Occipital lobe (tissue), 2 donors: Measurements from ENCODE around the gene OLIG2. TPM values are rescaled to one million over a fixed set of nuclear protein-coding genes. Genes with fewer than 3 reads are reported as not detected.

ENCODE experiments used
- DNase-seq: peaks from one replicate; lab custom pipeline; 2025; lab: John Stamatoyannopoulos, UW
- total RNA-seq: library from RNA; depleted of rRNA; stranded (reverse); fragments of >200 nt; gene quantifications from one replicate; pipeline ENCODE4 v1.2.3, GENCODE V29; 2014

Gene OLIG2
- total RNA-seq, 1 donor from 2014 or later: 23.9 TPM

- no peak for DNase-seq
These were observed 5.7 kb upstream of the OLIG2 start for GRCh38 chr21:33019885-33020557.

DNA sequence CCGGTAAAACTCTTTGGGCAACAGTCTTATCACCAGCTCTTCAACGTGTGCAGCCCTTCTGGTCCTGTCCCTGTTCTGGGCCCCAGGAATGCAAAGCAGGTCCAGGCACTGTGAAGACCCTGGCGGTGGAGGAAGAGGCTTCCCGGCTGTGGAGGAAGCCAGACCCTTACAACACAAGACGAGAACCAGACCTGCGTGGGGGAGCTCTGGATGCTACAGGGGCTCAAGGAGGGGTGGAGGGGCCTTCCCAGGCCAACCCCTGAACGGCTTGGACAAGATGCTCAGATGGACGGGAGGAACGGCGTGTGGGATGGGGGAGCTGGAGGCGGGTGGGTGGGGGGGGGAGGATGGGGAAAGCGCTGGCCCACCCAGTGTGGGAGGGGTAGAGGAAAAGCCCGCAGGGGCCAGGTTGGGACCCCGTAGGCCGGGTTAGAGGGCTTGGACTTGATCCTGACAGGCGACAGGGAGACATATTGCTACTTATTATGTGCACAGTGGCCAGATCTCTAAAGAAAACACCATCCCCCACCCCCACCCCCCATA is 5.1 kb upstream of the OLIG2 start:
- DNase-seq: no peak

GRCh38 chr21:33021150-33021549 is 4.6 kb upstream of the OLIG2 start:
- DNase-seq: no peak

- DNase-seq: no peak
These were observed 4.1 kb upstream of the OLIG2 start for GRCh38 chr21:33021667-33022066.

DNA sequence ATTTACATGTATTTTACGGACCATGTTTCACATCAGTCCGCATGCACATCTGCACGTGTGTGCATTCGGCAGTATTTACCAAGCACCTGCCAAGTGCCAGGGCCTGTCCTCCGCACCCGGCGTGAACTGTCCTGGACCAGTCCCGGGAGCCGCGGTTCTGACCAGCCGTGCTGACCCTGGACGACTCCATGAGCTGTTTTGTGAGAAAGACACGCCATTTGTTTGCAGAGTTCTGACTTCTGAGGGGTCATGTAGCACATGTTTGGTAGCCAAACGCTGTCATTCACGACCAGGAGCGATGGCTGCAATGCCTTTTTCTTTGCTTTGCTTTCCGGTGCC is 3.3 kb upstream of the OLIG2 start:
- no peak for DNase-seq

DNA sequence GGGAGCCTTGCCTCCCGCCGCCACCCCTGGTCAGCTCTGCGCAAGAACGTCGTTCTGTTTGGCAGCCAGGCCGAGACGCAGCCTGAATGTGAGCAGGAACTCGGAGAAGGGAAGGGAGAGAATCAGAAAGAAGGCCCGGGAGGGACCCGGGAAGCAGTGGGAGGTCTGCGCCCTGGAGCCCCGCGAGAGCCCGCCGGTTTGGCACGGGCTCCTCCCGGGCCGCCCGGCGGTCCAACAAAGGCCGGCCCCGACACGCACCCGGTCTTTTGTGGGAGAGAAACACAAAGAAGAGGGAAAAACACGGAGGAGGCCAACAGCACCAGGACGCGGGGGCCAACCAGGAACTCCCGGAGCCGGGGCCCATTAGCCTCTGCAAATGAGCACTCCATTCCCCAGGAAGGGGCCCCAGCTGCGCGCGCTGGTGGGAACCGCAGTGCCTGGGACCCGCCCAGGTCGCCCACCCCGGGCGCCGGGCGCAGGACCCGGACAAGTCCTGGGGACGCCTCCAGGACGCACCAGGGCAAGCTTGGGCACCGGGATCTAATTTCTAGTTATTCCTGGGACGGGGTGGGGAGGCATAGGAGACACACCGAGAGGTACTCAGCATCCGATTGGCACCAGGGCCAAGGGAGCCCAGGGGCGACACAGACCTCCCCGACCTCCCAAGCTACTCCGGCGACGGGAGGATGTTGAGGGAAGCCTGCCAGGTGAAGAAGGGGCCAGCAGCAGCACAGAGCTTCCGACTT is 2.7 kb upstream of the OLIG2 start:
- DNase-seq: no peak

- no peak for DNase-seq
These were observed 2.0 kb upstream of the OLIG2 start for GRCh38 chr21:33023574-33024200.

DNA sequence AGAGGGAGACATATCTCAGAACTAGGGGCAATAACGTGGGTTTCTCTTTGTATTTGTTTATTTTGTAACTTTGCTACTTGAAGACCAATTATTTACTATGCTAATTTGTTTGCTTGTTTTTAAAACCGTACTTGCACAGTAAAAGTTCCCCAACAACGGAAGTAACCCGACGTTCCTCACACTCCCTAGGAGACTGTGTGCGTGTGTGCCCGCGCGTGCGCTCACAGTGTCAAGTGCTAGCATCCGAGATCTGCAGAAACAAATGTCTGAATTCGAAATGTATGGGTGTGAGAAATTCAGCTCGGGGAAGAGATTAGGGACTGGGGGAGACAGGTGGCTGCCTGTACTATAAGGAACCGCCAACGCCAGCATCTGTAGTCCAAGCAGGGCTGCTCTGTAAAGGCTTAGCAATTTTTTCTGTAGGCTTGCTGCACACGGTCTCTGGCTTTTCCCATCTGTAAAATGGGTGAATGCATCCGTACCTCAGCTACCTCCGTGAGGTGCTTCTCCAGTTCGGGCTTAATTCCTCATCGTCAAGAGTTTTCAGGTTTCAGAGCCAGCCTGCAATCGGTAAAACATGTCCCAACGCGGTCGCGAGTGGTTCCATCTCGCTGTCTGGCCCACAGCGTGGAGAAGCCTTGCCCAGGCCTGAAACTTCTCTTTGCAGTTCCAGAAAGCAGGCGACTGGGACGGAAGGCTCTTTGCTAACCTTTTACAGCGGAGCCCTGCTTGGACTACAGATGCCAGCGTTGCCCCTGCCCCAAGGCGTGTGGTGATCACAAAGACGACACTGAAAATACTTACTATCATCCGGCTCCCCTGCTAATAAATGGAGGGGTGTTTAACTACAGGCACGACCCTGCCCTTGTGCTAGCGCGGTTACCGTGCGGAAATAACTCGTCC is 1.3 kb upstream of the OLIG2 start:
- no peak for DNase-seq

GRCh38 chr21:33025106-33025488 is 638 bp upstream of the OLIG2 start:
- DNase-seq: no peak

DNA sequence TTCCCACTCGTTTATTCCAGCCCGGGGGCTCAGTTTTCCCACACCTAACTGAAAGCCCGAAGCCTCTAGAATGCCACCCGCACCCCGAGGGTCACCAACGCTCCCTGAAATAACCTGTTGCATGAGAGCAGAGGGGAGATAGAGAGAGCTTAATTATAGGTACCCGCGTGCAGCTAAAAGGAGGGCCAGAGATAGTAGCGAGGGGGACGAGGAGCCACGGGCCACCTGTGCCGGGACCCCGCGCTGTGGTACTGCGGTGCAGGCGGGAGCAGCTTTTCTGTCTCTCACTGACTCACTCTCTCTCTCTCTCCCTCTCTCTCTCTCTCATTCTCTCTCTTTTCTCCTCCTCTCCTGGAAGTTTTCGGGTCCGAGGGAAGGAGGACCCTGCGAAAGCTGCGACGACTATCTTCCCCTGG is 716 bp downstream of the OLIG2 start:
- DNase-seq: no peak

GRCh38 chr21:33026878-33027400 is 1.2 kb downstream of the OLIG2 start:
- DNase-seq: no peak

GRCh38 chr21:33027401-33028286 is 1.9 kb downstream of the OLIG2 start:
- no peak for DNase-seq

DNA sequence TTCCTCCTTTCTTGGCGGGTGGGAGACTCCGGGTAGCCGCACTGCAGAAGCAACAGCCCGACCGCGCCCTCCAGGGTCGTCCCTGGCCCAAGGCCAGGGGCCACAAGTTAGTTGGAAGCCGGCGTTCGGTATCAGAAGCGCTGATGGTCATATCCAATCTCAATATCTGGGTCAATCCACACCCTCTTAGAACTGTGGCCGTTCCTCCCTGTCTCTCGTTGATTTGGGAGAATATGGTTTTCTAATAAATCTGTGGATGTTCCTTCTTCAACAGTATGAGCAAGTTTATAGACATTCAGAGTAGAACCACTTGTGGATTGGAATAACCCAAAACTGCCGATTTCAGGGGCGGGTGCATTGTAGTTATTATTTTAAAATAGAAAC is 2.5 kb downstream of the OLIG2 start:
- no peak for DNase-seq

- DNase-seq: no peak
These were observed 3.1 kb downstream of the OLIG2 start for GRCh38 chr21:33028773-33029384.

GRCh38 chr21:33029385-33029921 is 3.7 kb downstream of the OLIG2 start:
- DNase-seq: no peak

- DNase-seq: no peak
These were observed 4.3 kb downstream of the OLIG2 start for GRCh38 chr21:33029975-33030461.

- no peak for DNase-seq
These were observed 4.9 kb downstream of the OLIG2 start for GRCh38 chr21:33030633-33031032.

- no peak for DNase-seq
These were observed 5.6 kb downstream of the OLIG2 start for GRCh38 chr21:33031152-33031911.
